NCI-H1436 treated with DMSO at 0.1 percent for 48 hours (cell line): Measurements from ENCODE around the gene MYBBP1A.

Source experiments
- DNase-seq: peaks from one replicate; lab custom pipeline; 2025; lab: John Stamatoyannopoulos, UW

MYBBP1A gene

DNA sequence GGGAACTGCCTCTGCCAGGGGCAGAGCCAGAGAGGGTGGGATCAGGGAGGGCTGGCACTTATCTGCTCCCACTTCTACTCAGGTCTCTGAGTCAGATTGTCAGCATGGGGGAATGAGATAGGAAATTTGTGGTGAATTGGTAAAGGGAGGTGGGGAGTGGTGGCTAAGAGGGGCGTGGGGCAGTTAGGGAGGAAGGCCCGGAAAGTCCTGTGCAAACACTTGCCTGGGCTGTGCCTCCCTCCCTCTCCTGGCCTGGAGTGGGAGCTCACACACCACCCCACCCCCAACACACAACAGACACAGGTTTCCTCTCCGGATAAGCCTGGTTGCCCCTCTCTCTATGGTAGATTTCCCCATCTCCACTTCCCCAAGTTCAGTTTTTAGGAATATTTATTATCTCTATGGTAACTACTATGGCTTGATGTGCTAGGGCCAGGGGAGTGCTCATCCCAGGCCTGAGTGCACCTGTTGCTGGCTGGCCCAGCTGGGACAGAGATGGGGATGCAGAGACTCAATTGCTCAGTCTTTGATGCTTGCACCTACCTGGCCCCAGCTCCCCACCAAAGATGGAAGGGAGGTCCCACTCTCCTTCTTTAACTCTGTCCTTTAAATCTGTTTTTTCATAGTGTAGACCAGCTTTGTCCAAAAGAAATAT lies 53.8 kb downstream of the MYBBP1A start:
- DNase-seq = no peak

DNA sequence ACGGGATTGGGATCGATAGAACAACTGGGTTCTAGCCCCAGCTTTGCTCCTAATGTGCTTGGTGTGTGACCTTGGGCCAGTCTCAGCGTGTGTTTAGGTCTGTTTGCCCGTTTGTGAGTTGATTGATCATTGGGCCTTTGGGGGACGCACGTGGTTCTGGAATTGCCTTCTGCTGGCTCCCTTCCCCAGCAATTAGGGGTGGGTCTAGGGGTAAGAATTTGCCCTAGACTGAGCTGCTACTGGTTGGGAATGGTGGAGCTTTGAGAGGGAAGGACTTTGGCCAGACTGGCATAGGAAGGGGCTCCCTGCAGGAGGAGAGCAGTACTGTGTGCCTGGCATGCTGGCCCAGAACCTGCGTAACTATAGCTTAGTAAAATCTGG lies 55.0 kb downstream of the MYBBP1A start:
- DNase-seq = no peak

DNA sequence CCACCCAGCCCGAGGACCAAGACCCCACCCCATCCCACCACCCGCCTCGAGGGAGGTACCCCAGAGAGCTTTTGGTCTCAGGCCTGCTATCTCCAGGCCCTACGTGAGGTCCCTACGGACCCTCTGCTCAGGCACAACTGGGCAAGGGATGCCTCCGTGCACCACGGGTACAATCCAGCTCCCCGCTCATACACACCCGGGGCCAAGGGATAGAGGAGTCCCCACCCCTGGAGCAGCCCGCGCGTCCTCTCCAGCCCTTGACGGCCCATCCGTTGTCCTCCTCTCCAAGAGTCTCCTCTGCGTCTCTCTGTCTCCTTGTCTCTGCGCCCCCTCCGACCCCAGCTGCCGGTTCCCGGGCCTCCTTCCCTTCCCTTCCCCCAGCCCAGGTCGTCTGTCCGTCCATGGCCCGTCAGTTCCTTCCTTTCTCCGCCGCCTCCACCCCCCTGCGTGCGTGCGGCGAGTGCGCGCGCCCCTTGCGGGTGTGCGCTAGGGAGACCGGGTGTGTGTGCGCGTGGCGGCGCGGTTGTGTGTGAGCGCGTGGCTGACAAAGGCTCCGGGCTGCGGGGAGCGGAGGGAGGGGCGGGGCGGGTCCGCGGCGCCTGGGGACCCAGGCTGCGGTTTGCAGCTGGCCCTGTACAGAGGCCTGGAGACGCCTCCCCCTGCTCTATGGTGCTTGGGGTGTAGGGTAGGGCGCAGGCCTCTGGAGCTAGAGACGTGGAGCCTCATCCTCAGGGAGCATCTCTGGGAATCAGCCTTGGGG lies 55.6 kb downstream of the MYBBP1A start:
- no peak for DNase-seq

DNA sequence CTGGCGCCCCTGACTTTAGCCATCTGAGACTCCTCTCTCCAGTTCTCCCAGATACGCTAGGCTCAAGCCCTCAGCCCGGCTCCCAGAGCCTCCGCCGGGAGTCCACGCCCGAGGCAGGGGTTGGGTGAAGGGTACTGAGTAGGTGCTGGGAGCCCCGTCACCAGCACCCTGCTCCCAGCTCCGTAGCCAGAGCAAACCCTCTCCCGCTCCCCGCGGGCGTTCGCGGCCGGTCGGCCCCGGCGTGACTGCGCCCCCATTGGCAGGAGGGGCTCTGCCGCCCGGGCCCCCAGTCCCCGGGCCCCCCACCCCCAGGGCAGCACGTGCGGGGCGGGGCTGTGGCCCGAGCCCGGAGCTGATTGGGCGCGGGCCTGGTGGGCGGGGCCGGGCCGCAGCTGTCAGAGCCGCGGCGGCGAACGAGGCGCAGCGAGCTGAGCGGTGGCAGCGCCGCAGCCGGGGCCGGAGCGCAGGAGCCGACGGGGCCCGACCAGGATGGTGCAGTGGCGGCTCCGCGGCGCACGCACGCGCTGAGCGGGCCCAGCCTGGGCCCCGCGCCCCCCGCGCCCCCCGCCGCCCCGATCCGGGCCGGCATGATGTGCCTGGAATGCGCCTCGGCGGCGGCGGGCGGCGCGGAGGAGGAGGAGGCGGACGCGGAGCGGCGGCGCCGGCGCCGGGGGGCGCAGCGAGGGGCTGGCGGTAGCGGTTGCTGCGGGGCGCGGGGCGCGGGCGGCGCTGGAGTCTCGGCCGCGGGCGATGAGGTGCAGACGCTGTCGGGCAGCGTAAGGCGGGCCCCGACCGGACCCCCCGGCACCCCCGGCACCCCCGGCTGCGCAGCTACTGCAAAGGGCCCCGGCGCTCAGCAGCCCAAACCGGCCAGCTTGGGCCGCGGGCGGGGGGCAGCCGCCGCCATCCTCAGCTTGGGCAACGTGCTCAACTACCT lies 56.5 kb downstream of the MYBBP1A start, which contains the start of gene SPNS2:
SPNS2 (plus strand) TSS at position 421 of the 937 bp plus-strand sequence; CDS start at position 588, 167 bp downstream.
- DNase-seq = no peak

DNA sequence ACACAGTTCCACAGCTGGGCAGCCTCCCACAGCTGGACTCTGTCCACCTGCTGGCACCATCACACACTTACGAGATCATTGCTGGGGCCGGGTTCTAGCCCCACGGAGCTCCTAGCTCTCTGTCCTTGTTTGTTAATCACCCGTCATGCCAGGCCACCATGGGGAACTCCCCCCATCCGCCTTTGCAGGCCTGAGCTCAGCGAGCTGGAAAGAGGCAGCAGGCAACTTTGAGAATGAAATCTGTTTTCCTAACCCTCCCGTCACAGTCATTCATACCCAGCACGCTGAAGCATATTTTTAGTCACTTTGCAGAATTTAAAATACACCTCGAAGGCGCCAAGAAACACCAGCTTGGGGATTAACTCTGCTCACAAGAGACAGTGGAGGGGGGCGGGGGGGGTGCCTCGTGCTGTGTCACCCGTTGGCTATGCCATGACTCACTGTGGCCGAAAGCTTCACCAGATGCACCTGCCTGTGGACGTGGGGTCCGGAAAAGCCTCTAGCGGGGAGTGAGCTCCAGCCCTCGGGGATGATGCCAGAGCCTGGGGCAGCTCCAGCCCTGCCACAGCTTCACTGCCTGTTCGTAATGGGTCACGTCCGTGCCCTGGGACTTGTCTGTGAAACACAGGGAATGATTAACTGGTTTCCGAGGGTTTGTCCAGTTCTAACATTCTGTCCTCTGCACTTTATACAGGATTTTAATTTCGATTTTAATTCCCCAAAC lies 57.9 kb downstream of the MYBBP1A start:
- no peak for DNase-seq

DNA sequence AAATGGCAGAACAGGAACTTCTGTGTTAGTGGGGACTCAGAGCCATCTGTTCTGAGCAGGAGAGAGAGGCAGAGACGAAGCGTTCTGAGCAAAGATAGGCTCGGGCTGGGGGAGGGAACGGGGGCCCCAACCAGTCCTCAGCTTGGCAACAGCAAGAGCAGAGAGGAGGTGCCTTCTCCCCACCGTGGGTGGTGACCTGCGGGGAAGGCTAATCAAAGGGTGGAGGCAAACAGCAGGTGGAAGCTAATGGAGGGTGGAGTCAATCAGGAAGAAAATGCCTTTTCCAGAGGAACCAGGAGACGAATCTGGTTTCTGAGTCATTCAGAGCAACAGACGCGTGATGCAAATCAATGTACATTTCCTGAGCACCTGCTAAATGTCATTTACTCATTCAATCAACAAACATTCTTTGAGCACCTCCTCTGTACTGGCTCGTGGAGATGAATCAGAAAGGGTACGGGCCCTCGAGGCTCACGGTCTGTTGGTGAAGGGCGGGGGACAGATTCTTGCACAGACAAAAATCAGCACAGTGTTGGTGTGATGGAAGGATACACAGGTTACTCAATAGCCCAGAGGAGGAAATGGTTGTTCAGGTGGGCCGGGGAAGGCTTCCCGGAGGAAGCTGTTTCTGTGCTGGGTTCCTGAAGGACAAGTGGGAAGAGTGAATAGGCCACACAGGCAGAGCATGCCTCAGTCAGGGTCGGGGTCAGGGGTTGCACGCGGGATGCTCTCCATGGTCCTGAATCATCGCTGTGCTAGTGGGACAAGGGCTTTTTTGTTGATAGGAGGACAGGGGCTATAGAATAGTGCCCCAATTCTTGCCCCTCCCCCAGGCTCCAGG lies 62.2 kb downstream of the MYBBP1A start:
- DNase-seq = no peak

DNA sequence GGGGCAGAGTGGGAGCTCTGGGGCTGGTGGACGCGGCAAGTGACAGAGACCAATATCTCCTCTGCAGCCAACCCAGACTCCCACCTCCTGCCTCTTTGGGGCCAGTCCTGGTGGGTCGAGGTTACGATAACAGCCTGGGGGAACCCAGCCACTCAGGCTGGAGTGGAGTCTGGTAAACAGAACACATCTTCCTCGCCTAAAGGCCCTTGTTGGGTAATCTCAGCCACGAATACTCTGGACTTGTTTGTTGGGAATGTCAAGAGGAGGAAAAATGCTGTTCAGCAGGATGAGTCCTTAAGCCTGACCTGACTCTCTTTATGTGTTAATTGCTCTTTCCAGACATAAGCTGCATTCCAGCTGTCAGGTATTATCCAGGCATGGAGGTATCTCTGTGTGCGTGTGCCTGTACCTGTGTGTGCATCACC lies 64.5 kb downstream of the MYBBP1A start:
- DNase-seq = no peak

DNA sequence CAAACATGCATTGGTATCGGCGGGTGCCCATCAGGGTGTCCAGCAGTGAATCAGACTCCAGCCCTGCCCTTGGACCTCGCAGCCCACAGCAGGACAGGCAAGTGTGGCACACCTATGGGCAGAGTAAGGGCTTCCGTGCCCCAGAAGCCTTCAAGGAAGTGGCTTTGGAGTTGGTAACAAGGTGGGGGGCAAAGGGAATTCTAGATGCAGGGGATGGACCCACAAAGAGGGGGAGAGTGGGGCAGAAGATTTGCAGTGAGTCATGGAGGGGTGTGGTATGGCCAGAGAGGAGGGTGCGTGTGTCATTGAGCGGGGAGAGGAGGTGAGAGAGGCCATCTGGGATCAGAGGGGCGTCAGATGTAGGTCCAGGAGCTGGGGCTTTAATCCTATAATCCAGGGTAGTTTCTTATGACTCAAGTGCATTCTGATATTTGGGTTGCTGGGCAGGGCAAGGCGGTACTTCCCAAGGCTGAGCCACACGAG lies 65.0 kb downstream of the MYBBP1A start:
- DNase-seq = no peak

DNA sequence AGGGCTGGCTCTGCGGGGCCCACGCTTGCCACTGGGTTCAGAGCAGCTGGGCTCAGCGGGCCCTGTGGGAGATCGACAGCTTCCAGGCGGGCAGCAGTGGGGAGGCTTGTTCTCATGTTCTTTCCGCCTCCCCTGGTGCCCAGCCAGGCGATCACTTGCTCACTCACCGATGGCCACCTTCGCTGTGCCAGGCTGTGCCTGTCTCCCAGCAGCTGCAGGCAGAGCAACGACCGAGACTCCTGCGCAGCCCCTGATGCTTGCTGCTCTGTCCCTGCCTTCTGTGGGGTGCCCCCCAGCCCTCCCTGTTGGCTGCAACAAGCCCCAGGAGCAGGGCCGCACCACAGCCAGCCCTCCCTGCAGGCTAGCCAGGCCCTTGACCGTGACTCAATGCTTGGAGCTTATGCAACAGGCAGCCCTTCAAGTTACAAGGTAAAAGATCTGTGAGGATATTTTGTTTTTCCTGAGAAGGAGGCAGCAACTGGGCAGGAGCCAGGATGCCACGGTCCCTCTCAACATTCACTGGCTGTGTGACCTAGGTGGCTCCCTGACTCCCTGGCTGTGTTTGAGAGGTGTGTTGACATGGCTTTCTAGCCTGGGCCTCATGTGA lies 66.1 kb downstream of the MYBBP1A start:
- no peak for DNase-seq
